Smooth muscle cell of trachea (primary cell): Measurements from ENCODE around the gene HSD3B7. TPM values are rescaled to one million over a fixed set of nuclear protein-coding genes. Genes with fewer than 3 reads are reported as not detected.

ENCODE experiments used
- total RNA-seq: library from RNA; depleted of rRNA; stranded (reverse); fragments of >200 nt; gene quantifications from 2 replicates; pipeline ENCODE4 v1.2.1, GENCODE V29; 2014

Gene HSD3B7
- total RNA-seq, result 49.7 and 76.7 TPM in 2 replicates

DNA sequence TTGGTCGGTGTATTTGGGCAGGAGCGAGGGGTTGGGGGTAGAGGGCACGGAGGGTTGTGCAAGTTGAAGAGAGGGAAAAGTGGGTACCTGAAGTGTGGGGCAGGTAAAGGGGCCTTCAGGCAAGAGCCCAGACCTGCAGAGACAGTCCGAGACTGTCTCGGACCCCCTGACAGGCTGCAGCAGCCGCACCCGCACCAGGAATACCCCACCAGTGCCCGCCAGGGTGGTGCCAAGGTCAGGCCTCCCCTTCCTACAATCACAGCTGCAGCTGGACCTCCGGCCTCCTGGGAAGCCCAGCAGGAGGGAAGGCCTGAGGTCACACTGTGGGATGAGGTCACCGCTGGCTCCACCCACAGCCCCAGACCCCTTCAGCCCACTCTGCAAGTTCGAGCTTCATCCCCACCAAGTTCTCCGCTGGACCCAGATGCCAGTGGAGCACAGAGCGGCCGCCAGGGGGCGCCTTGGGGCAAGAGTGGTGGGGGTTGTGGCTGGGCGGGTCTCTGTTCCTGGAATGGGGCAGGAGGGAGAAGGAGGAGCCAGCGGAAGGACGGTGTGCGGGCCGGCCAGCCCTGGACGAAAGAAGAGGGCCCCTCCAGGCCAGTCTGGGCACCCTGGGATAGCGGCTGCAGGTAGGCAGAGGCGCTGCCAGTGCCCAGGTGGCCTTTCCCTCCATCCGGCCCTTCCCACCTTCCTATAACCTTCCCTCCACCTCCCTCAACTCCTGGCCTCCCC lies at the start of gene HSD3B7:
Gene HSD3B7, plus strand, starts transcription at position 539 of the 732 bp plus-strand sequence. CDS start 452 bp downstream, outside the sequence.

DNA sequence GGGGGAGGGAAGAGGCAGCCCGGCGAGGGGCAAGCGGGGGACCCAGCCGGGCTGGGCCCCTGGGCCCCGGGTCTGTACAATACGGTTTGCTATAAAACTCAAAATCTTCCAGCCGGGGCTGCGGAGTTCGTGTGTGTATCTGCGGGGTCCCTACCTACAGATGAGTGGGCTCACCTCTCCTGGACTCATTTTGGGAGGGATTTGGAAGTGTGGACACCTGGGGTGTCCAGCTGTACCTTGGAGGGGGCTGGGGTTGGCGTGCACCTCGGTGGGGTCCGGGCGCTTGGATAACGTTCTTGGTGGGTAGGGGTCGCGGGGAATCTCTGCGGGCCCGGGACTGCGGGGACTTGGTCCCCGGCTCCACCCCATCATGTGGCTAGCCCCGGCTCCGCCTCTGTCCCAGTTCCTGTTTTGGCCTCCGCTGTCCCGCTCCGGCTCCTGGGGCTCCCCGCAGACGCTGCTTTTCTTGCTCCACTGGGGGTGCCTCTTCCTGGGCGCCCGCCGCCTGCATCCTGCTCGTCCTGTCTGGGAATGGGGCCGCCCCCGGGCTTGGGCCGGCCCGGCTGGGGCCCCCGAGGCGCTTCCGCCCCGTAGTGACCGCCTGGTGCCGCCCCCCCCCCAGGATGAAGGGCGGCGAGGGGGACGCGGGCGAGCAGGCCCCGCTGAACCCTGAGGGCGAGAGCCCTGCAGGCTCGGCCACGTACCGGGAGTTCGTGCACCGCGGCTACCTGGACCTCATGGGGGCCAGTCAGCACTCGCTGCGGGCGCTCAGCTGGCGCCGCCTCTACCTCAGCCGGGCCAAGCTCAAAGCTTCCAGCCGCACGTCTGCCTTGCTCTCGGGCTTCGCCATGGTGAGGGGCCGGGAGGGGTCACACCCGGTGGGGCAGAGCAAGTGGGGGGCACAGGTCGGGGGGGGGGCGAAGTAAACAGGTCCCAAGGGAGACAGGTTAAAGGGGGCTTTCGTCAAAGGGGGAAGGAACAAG lies 36.0 kb upstream of the HSD3B7 start, which contains the start of gene ORAI3:
Gene ORAI3, plus strand, starts transcription at position 402 of the 983 bp plus-strand sequence. Its CDS starts 222 bp downstream, at position 624.

DNA sequence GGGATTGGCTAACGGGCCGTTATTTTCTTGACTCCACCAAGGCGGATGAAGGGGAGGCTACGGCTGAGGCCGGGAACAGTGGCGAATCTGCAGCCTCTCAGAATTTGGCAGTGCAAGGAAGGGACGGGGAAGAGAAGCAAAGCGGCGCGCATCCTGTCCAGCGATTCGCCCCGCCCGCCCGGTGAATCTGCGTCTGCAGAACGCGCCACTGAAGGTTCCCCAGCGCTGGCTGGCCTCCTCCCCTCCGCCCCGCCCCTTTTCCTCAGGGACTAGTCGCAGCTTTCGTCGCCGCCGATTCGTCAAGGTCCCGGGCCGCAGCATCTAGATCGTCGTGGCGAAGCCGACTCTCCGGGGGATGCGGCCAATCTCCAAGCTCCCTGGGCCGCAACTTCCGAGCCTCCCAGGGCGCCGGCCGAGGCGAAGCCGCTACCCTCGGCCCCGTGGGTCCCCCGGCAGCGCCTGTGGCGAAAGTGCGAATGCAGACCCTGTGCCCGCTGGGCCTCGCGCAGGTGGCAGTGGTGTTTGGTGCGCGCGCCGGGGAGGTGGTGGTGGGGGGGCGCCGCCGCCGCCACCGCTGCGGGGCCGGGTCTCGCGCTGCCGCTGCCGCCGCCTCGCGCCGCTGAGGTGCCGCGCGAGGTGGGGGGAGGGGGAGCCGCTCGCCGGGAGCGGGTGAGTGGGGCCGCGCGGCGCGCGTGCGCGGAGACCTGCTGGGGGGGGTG lies 27.4 kb upstream of the HSD3B7 start, which contains the start of gene SETD1A:
Gene SETD1A, plus strand, starts transcription at position 299 of the 719 bp plus-strand sequence. CDS start 978 bp downstream, outside the sequence.

DNA sequence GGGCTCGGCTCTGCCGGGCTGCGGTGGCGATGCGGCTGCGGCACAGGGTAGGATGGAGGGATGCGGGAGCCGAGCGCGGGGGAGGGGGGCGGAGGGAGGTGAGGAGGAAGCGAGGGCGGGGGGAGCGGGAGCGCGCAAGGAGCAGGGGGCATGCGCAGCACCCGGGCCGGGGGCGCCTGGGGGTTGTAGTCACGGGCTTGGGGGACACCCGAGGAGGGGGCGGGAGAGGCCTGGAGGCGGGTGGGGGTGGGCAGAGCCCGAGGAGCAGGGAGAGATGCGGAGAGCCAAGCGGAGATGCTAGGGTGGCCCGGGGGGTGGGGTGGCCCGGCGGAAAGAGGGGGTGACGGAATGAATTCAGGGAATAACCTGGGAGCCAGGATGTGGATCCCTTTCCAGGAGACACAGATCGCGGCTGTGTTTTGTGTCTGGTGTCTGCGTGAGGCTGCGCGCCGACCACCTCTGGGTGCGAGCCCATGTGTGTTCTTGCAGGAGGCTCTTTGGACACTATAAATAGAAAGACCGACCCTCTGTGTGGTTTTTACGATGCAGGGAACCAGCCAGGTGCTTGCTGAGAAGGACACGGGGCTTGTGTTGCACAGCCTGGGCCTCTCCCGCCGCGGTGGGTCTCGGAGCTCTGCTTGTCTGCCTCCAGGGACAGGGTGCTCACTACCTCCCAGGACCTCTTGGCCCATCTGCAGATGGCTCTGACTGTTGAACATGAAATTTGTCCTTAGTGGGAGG lies 25.7 kb downstream of the HSD3B7 start, which contains the start of gene STX1B:
Gene STX1B, minus strand, starts transcription at position 54 of the 741 bp plus-strand sequence. CDS start 242 bp downstream, outside the sequence.

DNA sequence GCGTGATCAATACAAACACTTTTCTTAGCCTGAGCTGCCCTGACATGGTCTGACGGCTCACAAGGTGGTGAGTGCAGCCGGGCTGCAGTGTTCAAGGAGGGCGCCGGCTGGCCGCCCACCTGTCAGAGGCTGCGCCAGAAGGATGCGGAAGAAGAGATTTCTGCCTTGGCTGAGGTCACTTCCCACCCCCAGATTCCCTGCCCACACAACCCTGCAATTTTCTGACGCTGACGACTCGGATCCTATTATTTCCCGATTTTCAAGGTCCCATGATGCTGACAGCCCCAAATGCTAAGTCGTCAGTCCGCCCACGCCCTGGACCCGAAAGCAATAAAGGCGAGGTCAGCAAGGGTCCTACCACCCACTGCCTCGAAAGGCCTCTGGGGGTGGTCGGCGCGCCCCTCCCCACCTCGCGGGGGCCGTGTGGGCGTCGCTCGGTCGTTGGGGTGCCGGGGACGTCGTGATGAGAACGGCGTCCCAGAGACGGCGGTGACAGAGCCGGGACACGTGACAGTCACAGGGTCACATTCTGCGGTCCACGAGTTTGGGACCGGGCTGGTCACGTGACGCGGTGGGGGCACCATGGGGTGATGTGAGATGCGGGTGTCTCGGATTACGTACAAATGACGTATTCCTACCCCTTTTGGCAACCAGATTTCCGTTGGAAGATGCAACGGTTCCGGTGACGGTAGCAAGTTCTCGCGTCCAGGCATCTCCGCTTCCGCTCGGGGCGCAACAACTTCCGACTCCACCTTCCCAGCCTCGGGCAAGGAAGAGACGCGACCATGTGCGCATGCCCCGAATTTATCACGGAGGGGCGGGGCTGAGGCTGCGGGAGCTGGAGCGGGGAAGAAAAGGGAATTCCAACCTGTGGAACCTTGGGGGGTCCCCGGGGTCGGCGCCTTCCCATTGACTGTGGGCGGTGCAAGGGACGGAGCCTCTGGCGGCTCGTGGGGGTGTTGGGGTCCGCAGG lies 48.0 kb downstream of the HSD3B7 start, which contains the start of gene STX4:
Gene STX4, plus strand, starts transcription at position 823 of the 973 bp plus-strand sequence. CDS start 248 bp downstream, outside the sequence.

Other genes with a start within 250 kb of the HSD3B7 start
- 20.5 and 26.9 TPM in 2 replicates for gene PHKG2, start 236.8 kb upstream of the HSD3B7 start, total RNA-seq
- gene CFAP119, start 223.1 kb upstream of the HSD3B7 start, total RNA-seq, result 0.66 and 2.9 TPM in 2 replicates
- 81.9 and 103 TPM in 2 replicates for gene RNF40, start 222.9 kb upstream of the HSD3B7 start, total RNA-seq
- gene ZNF629, start 198.0 kb upstream of the HSD3B7 start, total RNA-seq, result 10.5 and 14.7 TPM in 2 replicates
- gene BCL7C, start 91.1 kb upstream of the HSD3B7 start, total RNA-seq, result 40.5 and 50.5 TPM in 2 replicates
- 3.3 and 6.1 TPM in 2 replicates for gene CTF1, start 88.6 kb upstream of the HSD3B7 start, total RNA-seq
- 21.1 and 28.4 TPM in 2 replicates for gene FBXL19, start 61.6 kb upstream of the HSD3B7 start, total RNA-seq
- gene ORAI3, start 36.1 kb upstream of the HSD3B7 start, total RNA-seq, result 59.5 and 97.1 TPM in 2 replicates
- 3.8 and 7.1 TPM in 2 replicates for gene SETD1A, start 27.5 kb upstream of the HSD3B7 start, total RNA-seq
- gene STX1B, start 25.4 kb downstream of the HSD3B7 start, total RNA-seq, result 2.6 and 3.6 TPM in 2 replicates
- 27.5 and 32.3 TPM in 2 replicates for gene STX4, start 48.4 kb downstream of the HSD3B7 start, total RNA-seq
- 11.1 and 12.7 TPM in 2 replicates for gene ZNF668, start 89.0 kb downstream of the HSD3B7 start, total RNA-seq
- gene ZNF646, start 89.2 kb downstream of the HSD3B7 start, total RNA-seq, result 13.5 and 22.7 TPM in 2 replicates
- gene PRSS53, start 103.7 kb downstream of the HSD3B7 start, total RNA-seq, result 2.5 and 2.8 TPM in 2 replicates
- 128 and 152 TPM in 2 replicates for gene VKORC1, start 109.6 kb downstream of the HSD3B7 start, total RNA-seq
- gene BCKDK, start 123.2 kb downstream of the HSD3B7 start, total RNA-seq, result 26.5 and 39.5 TPM in 2 replicates
- gene KAT8, start 132.5 kb downstream of the HSD3B7 start, total RNA-seq, result 37.2 and 39.0 TPM in 2 replicates
- not detected in 2 replicates for gene PRSS8, start 150.5 kb downstream of the HSD3B7 start, total RNA-seq
- 0.17 and 0.29 TPM in 2 replicates for gene PRSS36, start 164.9 kb downstream of the HSD3B7 start, total RNA-seq
- 43.7 and 107 TPM in 2 replicates for gene FUS, start 194.9 kb downstream of the HSD3B7 start, total RNA-seq
- gene PYCARD, start 217.6 kb downstream of the HSD3B7 start, total RNA-seq, result 120 and 136 TPM in 2 replicates
- not detected in 2 replicates for gene TRIM72, start 228.9 kb downstream of the HSD3B7 start, total RNA-seq
- not detected in 2 replicates for gene PYDC1, start 231.9 kb downstream of the HSD3B7 start, total RNA-seq